ENCODE results near the gene CLK3.

The CLK3 gene

DNA sequence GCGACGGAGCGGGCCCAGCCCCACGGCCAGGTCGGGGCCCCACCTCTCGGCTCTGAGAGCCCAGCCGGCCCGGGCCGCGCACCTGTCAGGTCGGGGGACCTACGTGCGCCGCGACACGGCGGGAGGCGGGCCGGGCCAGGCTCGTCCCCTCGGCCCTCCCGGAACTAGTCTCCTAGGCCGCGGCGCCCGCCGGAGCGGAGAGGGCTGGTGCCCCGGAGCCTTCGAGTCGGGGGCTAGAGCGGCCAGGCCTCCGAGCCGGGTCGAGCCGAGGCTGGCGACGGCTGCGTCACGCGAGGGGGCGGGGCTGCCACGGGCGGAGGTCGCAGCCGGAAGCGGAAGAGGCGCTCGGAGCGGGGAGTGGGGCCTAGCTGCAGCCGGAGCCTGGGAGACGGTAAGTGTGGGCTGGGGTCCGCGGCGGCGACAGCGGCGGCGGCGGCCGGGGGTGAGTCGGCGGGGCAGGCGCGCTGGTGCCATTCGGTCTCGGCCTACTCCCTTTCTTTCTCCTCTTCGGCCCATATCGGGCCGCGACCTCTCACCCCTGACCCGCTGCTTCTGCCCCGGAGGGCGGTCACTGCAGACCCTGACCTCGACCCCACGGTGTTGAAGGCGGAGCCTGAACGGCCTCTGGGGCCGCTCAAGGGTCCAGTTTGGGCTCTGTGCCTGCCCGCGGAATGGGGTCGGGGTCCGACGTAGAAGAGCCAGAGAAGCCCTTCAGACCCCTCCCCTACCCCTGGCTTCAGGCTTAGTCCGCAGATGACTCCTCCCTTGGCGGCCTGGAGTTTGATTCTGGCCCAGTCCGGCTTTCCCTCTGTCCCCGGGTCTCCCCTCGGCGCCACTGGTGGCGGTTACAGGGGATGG, at the start of gene CLK3:
Gene CLK3 (plus strand): TSS at position 329 of the 858 bp plus-strand sequence. CDS start 3,361 bp downstream, outside the sequence.
- Mint-ChIP-seq H3K4me1 (peaks cover 58% of the 10 kb centered on the region), H3K9me3 (no peaks in the 10 kb centered on the region), H3K36me3 (ENCODE audit: low read depth) (peaks cover 16% of the 10 kb centered on the region), H3K27me3 (no peaks in the 10 kb centered on the region), H3K27ac (peak within 1 kb of the TSS; percentile 95), H3K4me3 (peak within 1 kb of the TSS; percentile 92)
- peak; percentile 91 for ATAC-seq
- DNase-seq, result peak; percentile 99

DNA sequence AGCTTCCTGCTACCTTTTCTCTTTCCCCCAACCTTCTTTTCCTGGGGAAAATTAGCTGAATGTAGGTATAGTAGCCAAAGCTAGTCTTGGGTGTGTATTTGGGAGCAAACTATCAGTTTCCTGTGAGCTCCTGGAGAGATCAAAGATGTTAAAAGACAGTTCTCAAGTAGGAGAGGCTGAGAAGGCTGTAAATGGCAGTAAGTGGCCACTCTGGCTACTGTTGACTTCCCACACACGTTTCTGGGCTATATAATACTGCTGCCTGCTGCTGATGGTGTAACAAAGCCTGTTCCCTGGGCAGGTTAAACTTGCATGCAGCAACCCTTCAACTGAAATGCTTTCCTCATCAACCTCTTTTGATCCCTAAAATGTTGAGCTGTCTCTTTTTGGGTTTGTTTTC, 47.0 kb upstream of the CLK3 start:
- Mint-ChIP-seq H3K36me3 (ENCODE audit: low read depth) (peaks cover 22% of the 10 kb centered on the region), H3K9me3 (no peaks in the 10 kb centered on the region), H3K4me1 (peaks cover 14% of the 10 kb centered on the region)

DNA sequence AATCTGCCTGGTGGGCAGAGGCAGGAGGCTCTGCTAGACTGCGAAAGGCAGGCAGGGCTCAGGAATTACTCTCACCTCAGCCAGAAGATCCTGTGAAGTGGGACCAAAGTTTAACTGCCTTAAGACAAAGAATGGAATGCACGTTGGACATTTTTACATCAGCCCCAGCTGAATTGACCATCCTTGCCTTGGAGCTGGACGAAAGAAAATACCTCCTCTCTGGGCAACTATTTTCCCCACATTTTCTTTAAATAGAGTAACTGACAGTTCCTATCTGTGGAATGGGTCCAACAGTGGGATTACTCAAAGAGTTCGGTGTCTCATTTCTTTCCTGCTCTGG, 45.9 kb upstream of the CLK3 start:
- Mint-ChIP-seq H3K4me3 (no peak overlapping the region), H3K27me3 (no peaks in the 10 kb centered on the region), H3K27ac (no peak overlapping the region), H3K9me3 (no peaks in the 10 kb centered on the region), H3K4me1 (peaks cover 19% of the 10 kb centered on the region), H3K36me3 (ENCODE audit: low read depth) (peaks cover 25% of the 10 kb centered on the region)
- ATAC-seq (no peak), DNase-seq (no peak)

More for the DNA sequence above, 47.0 kb upstream of the CLK3 start:
- ATAC-seq, result no peak
- DNase-seq, result no peak
- Mint-ChIP-seq H3K4me3 (no peak overlapping the region), H3K27me3 (no peaks in the 10 kb centered on the region), H3K27ac (no peak overlapping the region)

DNA sequence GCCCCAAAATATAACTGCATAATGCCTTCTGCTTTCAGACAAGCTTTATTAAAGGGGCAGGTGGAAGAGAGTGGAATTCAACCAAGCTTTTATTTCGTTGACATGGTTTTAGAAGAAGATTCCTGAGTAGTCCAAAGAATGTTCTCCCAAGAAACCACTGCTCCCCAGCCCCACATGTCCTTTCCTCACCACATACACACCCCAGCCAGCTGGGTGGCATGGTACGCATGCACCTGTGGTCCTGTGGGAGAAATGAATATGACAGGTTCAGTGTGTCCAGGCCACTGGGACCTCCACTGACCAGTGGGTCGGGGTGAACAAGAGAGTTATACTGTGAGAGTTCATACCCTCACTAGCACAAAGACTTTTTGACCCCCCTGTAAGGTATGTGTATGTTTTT, 44.4 kb upstream of the CLK3 start:
- no peak for ATAC-seq
- no peak overlapping the region for H3K27ac Mint-ChIP-seq

DNA sequence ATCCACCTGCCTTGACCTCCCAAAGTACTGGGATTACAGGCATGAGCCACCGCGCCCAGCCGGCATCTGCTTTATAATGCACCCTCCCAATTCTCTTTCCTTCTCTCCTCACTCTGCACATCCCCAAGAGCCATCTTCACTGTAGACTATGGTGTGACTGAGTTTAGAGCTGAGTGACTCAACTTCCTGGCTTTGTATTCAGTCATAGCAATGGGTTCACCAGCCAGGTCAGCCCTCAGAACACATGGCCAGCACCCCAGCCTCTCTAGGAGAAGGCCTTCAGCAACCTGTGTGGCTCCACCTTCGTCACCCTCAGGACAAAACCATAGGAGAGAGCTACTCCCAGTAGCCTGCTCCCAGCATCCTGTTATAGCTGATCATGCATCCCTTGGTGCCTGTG, 41.6 kb upstream of the CLK3 start:
- ATAC-seq (peak; percentile 80), DNase-seq (no peak)
- H3K27ac Mint-ChIP-seq, result peak overlapping the region; percentile 30
- no peak overlapping the region for H3K4me3 Mint-ChIP-seq
- H3K4me1 Mint-ChIP-seq, result peaks cover 8% of the 10 kb centered on the region
- no peaks in the 10 kb centered on the region for H3K9me3 Mint-ChIP-seq
- no peaks in the 10 kb centered on the region for H3K27me3 Mint-ChIP-seq
- peaks cover 29% of the 10 kb centered on the region for H3K36me3 Mint-ChIP-seq (ENCODE audit: low read depth)

More for the DNA sequence above, 44.4 kb upstream of the CLK3 start:
- Mint-ChIP-seq H3K4me3 (no peak overlapping the region), H3K36me3 (ENCODE audit: low read depth) (peaks cover 30% of the 10 kb centered on the region), H3K4me1 (peaks cover 19% of the 10 kb centered on the region), H3K9me3 (no peaks in the 10 kb centered on the region), H3K27me3 (no peaks in the 10 kb centered on the region)
- no peak for DNase-seq

DNA sequence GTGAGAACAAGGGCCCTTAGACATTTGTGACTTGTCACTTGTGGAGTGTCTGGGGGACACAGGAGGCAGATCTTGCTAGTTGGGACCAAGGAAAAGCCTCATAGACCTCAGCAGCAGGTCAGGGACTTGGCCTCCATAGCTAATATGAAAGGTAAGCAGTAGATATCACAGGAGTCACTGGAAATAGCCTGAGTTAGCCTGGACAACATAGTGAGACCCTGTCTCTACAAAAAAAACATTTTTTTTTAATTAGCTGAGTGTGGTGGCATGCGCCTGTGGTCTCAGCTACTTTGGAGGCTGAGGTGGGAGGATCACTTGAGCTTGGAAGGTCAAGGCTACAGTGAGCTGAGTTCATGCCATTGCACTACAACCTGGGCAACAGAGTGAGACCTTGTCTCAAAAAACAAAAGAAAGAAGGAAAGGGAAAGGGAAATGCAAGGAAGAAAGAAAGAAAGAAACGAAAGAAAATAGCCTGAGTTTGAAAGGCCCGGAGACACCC, 37.1 kb upstream of the CLK3 start:
- Mint-ChIP-seq H3K4me3 (no peak overlapping the region), H3K9me3 (no peaks in the 10 kb centered on the region), H3K36me3 (ENCODE audit: low read depth) (peaks cover 21% of the 10 kb centered on the region), H3K4me1 (peaks cover 6% of the 10 kb centered on the region), H3K27me3 (no peaks in the 10 kb centered on the region), H3K27ac (no peak overlapping the region)
- DNase-seq (no peak), ATAC-seq (no peak)

DNA sequence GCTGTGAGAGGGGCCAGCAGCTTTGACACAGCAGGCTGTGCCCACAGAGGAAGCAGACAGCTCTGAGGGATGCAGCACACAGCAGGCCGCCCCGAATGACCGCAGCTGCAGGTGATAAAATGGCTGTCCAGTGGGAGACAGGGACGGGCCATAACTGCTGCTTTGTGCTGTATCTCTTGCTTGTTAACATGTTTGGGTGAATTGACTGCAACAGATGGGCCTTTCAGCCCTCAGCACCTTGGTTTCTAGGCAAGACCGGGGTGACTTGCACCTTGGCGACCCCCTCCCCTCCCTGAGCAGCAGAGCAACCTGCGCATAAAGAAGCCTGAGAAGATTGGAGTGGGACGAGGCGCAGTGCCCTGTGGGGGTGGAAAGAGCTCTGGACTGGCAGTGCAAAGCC, 36.6 kb upstream of the CLK3 start:
- Mint-ChIP-seq H3K9me3 (no peaks in the 10 kb centered on the region), H3K27me3 (no peaks in the 10 kb centered on the region), H3K36me3 (ENCODE audit: low read depth) (peaks cover 17% of the 10 kb centered on the region), H3K27ac (no peak overlapping the region), H3K4me3 (no peak overlapping the region), H3K4me1 (peaks cover 2% of the 10 kb centered on the region)
- DNase-seq, result no peak
- ATAC-seq, result no peak

DNA sequence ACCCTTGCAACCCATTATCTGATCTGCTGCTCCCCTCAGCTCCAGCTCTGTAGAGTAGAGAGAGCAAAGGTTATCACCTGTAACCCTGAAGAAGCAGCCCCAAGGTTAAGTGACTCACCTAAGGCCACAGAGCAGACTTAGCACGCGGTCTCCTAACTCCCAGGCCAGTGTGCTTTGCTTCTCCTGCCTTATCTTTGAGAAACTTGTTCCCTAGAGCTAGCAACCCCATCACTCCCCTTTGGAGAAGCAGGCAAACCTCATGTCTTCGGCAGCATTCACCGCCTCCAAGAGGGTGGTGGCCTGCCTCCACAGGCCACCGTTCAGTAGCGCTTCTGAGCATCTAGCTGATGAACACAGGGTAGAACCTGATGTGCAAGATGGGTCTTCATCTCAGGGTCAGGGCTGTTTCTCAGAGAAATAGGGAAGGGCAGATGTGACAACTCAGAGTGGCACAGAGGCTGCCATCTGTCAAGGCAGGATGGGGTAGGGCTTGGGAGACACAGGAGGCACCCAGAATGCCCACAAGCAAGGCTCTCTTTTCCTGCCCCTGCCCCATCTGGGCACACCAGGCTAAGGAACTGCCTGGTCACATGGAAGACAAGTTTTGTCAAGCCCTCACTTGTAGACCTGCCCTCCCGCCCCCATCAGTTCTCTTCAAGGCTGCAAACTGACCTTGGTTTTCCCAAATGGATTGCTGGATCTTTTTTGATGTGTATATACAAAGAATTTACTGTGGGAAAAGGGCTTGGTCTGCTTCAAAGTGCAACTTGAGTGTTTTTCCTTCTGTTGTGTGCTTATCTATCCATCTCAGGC, 34.9 kb upstream of the CLK3 start:
- Mint-ChIP-seq H3K27me3 (no peaks in the 10 kb centered on the region), H3K4me1 (no peaks in the 10 kb centered on the region), H3K36me3 (ENCODE audit: low read depth) (peaks cover 6% of the 10 kb centered on the region), H3K4me3 (no peak overlapping the region), H3K27ac (no peak overlapping the region), H3K9me3 (no peaks in the 10 kb centered on the region)
- DNase-seq (no peak), ATAC-seq (no peak)

DNA sequence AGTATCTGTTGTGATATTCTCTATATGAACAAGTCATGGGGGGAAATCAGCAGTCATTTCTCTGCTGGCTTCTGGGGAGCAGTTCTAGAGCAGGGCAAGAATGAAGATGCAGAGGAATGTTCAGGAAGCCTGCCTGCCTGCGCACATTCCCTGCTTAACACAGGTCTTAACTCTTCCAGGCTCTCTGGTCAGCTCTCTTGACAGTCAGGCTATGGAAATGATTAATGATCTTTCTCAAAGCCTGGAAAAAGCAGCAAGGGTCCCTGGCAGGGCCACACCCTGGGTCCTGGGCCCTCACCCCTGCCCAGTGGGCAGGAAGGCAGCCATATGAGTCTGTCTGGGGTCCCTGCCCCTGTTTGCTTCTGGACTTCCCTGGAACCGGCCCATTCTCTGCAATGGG, 31.4 kb upstream of the CLK3 start:
- ATAC-seq (no peak), DNase-seq (no peak)
- no peaks in the 10 kb centered on the region for H3K27me3 Mint-ChIP-seq
- H3K36me3 Mint-ChIP-seq (ENCODE audit: low read depth), result peaks cover 2% of the 10 kb centered on the region
- H3K27ac Mint-ChIP-seq, result no peak overlapping the region
- H3K9me3 Mint-ChIP-seq, result no peaks in the 10 kb centered on the region
- no peaks in the 10 kb centered on the region for H3K4me1 Mint-ChIP-seq
- H3K4me3 Mint-ChIP-seq, result no peak overlapping the region

DNA sequence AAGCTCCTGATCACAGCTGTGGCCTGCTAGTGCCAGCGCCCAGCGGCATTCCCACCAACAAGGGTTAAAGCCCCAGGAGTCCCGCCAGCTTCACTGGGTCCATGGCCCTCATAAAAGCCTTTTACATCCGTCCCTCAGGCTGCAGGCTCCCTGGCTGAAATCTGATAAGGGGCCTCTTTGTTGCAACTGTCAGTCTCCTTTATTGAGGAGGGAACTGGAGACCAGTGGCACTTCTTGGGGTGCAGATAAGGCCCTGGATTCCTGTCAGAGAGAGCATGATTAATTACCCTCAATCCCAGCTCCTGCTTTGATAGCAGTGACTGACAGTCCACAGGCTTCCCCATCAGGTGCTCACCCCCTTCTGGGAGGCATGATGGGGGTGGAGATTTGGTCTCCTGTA, 30.9 kb upstream of the CLK3 start:
- H3K27me3 Mint-ChIP-seq, result no peaks in the 10 kb centered on the region
- H3K9me3 Mint-ChIP-seq, result no peaks in the 10 kb centered on the region
- H3K4me3 Mint-ChIP-seq, result no peak overlapping the region
- H3K4me1 Mint-ChIP-seq, result no peaks in the 10 kb centered on the region
- ATAC-seq, result no peak
- H3K27ac Mint-ChIP-seq, result no peak overlapping the region
- no peak for DNase-seq
- H3K36me3 Mint-ChIP-seq (ENCODE audit: low read depth), result peaks cover 4% of the 10 kb centered on the region

DNA sequence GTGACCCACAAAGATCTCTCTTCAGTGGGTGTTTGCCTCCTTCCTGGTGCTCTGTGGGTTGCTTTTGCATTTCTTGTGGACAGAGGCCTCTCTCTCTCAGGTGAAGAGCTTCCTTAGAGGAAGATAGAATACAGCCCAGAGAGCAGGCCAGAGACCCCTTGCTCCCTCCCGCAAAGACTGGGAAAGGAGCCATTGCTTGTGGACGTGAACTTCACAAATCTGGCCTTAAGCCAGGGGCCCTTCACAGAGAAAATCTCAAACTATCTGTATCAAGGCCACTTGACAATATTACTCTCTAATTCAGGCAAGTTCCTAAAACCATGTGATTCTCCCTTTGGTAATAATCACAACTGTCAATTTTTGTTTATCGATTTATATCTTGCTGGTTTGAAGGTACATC, 30.4 kb upstream of the CLK3 start:
- Mint-ChIP-seq H3K9me3 (no peaks in the 10 kb centered on the region), H3K36me3 (ENCODE audit: low read depth) (peaks cover 5% of the 10 kb centered on the region), H3K27ac (no peak overlapping the region), H3K4me1 (no peaks in the 10 kb centered on the region), H3K4me3 (no peak overlapping the region), H3K27me3 (no peaks in the 10 kb centered on the region)
- ATAC-seq, result no peak
- no peak for DNase-seq

DNA sequence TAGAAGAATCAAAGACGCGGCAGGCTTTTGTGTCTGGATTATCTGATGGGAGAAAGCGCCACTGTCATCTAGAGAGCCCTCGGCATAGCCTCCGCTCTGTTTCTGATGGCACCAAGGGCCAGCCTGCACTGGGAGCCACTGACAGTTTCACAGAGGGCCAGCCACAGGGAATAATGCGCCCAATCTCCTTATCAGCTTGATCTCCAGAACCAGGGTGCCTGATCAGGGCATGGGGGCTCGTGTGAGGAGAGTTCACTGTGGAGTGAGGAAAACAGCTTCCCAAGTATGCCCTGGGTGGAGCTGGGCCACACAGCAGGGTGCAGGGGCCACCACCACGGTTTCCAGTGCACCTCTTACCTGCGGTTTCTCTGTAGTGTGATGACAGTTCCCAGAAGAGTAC, 29.8 kb upstream of the CLK3 start:
- Mint-ChIP-seq H3K4me1 (no peaks in the 10 kb centered on the region), H3K36me3 (ENCODE audit: low read depth) (peaks cover 5% of the 10 kb centered on the region), H3K27ac (no peak overlapping the region), H3K27me3 (no peaks in the 10 kb centered on the region), H3K4me3 (no peak overlapping the region), H3K9me3 (no peaks in the 10 kb centered on the region)
- ATAC-seq (no peak), DNase-seq (no peak)

DNA sequence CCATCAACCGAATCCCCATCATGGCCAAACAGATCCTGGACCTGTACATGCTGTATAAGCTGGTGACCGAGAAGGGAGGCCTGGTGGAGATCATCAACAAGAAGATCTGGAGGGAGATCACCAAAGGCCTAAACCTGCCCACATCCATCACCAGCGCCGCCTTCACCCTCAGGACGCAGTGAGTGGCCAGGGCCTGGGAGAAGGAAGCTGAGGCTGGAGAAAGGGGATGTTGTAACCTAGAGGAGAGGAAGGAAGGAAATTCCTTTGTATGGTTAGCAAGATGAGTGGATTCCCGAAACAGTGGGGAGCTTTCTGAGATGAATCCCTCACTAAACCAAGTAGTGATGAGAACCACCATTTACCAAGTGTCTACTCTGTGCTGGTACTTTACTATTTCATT, 25.8 kb upstream of the CLK3 start:
- no peak overlapping the region for H3K27ac Mint-ChIP-seq
- H3K4me1 Mint-ChIP-seq, result no peaks in the 10 kb centered on the region
- no peaks in the 10 kb centered on the region for H3K27me3 Mint-ChIP-seq
- no peak for DNase-seq
- no peak overlapping the region for H3K4me3 Mint-ChIP-seq
- H3K9me3 Mint-ChIP-seq, result no peaks in the 10 kb centered on the region
- peaks cover 4% of the 10 kb centered on the region for H3K36me3 Mint-ChIP-seq (ENCODE audit: low read depth)
- ATAC-seq, result no peak

DNA sequence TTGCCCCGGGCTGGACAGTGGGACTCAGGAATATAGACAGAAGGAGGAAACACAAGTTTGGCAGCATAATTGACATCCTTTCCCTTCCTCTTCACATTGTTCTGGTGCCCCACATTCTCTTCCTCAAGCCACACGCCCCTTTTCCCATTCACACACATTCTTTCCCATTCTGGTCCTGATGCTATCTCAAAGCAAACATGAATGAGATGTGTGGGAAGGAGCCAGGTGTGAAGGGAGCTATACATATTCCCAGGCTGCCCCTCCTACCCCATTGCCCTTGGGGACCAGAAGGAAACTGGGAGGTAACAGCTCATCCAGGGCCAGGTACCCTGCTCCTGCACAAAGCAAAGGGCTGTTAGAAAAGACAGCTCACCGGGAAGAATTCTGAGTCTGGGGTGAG, 23.4 kb upstream of the CLK3 start:
- H3K27ac Mint-ChIP-seq, result no peak overlapping the region
- DNase-seq, result no peak
- H3K27me3 Mint-ChIP-seq, result no peaks in the 10 kb centered on the region
- peaks cover 2% of the 10 kb centered on the region for H3K4me1 Mint-ChIP-seq
- no peaks in the 10 kb centered on the region for H3K9me3 Mint-ChIP-seq
- H3K4me3 Mint-ChIP-seq, result no peak overlapping the region
- no peak for ATAC-seq
- H3K36me3 Mint-ChIP-seq (ENCODE audit: low read depth), result peaks cover 7% of the 10 kb centered on the region

DNA sequence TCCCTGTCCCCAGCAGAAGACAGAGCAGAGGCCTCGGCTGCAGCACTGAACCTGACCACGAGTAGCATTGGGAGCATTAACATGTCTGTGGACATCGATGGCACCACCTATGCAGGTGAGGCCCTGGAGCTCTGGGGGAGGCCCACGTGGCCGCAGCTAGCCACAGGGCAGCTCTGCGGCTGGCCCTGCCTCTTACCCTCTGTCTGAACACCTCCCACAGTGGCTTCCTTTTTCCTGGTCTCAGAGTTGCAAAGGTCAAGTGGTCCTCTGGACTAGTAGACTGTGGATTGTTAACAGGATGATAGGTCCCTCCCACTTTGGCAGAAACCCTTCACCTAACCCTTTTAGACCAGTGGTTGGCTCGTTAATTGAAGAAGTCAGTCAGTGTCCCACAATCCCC, 22.5 kb upstream of the CLK3 start:
- H3K27me3 Mint-ChIP-seq, result no peaks in the 10 kb centered on the region
- no peaks in the 10 kb centered on the region for H3K9me3 Mint-ChIP-seq
- H3K4me1 Mint-ChIP-seq, result peaks cover 6% of the 10 kb centered on the region
- H3K27ac Mint-ChIP-seq, result no peak overlapping the region
- H3K4me3 Mint-ChIP-seq, result no peak overlapping the region
- DNase-seq (no peak), ATAC-seq (no peak)
- peaks cover 11% of the 10 kb centered on the region for H3K36me3 Mint-ChIP-seq (ENCODE audit: low read depth)

All from activated naive CD8-positive, alpha-beta T cell treated with anti-CD3 and anti-CD28 coated beads, Interleukin-2, amount 50 U/mL, for 24 hours (primary cell).